ENCODE measurements around the gene AP4M1. TPM values are rescaled to one million over a fixed set of nuclear protein-coding genes. Genes with fewer than 3 reads are reported as not detected.
A peak's percentile ranks its signal among the peaks of the same experiment; 100 is the strongest.

The AP4M1 gene
- total RNA-seq, 3 donors from 2014 or later = 13.4 to 16.0 (median 16.0) TPM

DNA sequence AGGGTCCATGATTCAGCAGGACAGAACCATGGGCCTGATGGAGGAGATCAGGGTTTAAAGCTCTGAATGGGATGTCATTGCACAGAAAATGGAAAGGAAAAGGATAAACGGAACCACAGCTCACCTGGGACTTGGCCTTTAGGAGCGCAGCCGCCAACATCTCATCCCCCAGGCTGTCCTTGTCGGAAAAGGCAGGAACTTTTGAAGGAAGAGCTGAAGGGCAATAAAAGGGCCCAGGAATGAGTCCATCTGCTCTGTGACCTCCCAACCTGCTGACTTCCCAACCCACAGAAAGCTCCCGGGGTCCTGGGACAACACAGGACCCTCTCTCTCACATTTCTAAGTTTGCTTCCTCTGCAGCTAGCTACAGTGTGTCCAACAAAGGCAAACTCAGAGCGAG, 26.0 kb upstream of the AP4M1 start:
- no peaks in the 10 kb centered on the region for H3K27me3 Mint-ChIP-seq (ENCODE audit: low read depth)
- H3K4me1 Mint-ChIP-seq (ENCODE audit: low read depth) = peaks cover 12% of the 10 kb centered on the region
- peaks cover 14% of the 10 kb centered on the region for H3K9me3 Mint-ChIP-seq
- peaks cover 67% of the 10 kb centered on the region for H3K36me3 Mint-ChIP-seq (ENCODE audit: insufficient read depth)
- ATAC-seq = no peak
- no peak overlapping the region for H3K4me3 Mint-ChIP-seq
- no peak for DNase-seq

DNA sequence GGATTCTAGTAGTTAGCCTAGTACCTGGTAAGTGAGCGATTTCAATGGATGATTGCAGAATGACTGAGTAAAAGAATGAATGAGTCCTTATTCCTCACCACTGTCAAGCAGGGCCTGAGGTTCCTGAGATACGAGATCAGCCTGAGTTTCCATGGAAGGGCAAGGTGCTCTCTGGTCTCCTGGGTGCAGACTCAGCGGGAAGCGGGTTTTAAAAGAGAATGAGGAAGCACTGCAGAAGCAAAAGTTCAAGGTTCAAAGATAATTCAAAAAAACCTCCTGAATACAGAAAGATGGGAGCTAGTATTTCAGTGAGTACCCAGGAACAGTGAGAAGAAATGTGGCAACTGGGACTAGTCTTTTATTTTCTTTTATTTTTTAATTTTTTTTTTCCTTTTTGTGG, 24.2 kb upstream of the AP4M1 start:
- Mint-ChIP-seq H3K9me3 (peaks cover 4% of the 10 kb centered on the region), H3K4me1 (ENCODE audit: low read depth) (peaks cover 19% of the 10 kb centered on the region), H3K27me3 (ENCODE audit: low read depth) (no peaks in the 10 kb centered on the region), H3K36me3 (ENCODE audit: insufficient read depth) (peaks cover 51% of the 10 kb centered on the region), H3K4me3 (no peak overlapping the region)
- DNase-seq (no peak), ATAC-seq (no peak)

DNA sequence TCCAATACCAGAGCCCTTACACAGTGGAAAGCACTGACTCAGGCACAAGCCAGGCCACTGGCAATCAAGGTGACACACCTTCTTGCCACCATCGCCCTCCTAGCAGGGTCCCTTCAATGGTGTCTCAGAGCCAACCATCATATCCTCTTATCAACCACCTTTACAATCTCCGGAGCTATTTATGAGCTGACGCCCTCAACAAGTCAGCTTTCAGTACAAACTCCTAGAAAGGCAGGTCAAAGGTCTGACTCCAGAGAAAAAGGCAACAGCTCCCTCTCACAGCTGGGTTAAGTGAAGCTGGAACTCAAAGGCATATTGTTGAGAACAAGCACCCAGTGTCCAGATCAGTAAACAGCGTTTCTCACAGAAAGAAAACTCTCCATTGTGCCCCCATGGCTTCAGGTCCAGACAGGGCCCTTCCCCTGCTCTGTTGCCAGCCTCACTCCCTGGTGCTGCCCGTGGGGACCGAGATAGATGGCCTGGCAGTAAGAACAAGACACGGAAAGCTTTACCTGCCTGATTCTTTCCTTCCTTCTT, 22.4 kb upstream of the AP4M1 start:
- Mint-ChIP-seq H3K36me3 (ENCODE audit: insufficient read depth) (peaks cover 38% of the 10 kb centered on the region), H3K27me3 (ENCODE audit: low read depth) (no peaks in the 10 kb centered on the region), H3K4me3 (peak overlapping the region; percentile 24), H3K9me3 (no peaks in the 10 kb centered on the region), H3K4me1 (ENCODE audit: low read depth) (peaks cover 26% of the 10 kb centered on the region)
- no peak for ATAC-seq
- no peak for DNase-seq

DNA sequence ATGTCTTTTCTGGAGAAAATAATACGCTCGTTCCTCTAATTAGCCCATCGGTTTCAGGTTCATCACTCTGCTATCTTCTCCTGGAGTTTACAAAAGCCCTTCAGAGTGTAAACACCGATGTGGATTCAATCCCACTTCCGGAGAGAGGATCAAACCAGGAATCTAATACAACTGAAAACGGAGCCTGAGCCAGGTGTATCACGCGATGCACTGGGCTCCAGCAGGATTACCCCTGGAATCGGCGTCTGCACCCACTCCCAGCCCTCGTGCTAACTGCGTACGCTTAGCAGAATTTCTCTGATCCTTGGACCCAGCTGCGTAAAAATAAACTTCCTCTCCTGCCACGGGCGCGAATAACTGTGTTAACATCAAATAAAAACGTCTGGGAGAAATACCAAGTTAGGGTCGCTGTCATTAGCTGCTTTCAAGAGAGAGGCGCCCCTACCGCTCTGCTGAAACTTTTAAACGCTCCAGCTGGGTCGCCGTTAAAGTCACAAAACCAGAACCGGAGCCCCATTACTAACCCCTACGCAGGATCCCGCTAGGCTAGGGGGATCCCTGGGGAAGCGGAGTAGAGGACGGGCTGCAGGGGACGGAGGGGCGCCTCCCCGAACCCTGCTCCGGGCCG, 20.4 kb upstream of the AP4M1 start:
- Mint-ChIP-seq H3K36me3 (ENCODE audit: insufficient read depth) (peaks cover 21% of the 10 kb centered on the region), H3K4me3 (peak overlapping the region; percentile 92), H3K4me1 (ENCODE audit: low read depth) (peaks cover 26% of the 10 kb centered on the region), H3K27me3 (ENCODE audit: low read depth) (no peaks in the 10 kb centered on the region), H3K9me3 (no peaks in the 10 kb centered on the region)
- peak; percentile 1 to 36 for ATAC-seq
- DNase-seq = no peak

DNA sequence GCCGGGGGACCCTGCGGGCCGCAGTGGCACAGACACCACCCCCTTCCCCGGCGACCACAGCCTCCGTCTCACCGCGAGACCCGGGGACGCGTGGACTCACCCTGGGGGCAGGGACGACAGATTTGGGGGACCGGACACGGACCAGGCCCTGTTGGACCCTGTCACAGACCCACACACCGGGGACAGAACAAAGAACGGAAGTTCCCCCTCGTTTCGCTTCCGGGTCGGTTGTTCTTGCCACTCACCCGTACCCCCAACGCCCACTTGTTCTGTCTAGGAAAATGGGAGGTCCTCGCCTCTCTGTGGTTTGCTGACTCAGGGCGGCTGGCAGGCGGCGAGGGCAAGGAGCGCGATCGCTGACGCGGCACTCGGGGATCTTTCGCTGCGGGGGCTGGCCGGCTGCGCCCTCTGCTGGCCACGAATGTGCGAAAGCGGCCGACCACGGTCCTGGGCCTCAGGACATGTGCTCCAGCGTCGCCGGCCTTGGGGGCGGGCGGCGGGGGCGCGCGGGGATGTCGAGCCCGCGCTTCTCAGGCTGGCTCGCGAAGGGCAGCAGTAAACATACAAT, 19.8 kb upstream of the AP4M1 start, which contains the start of gene ZNF3:
Gene ZNF3 (minus strand): TSS at position 189 of the 568 bp plus-strand sequence. CDS start 4,366 bp downstream, outside the sequence.
- Mint-ChIP-seq H3K9me3 (no peaks in the 10 kb centered on the region), H3K4me1 (ENCODE audit: low read depth) (peaks cover 26% of the 10 kb centered on the region), H3K27me3 (ENCODE audit: low read depth) (no peaks in the 10 kb centered on the region), H3K4me3 (peak within 1 kb of the TSS; percentile 92), H3K36me3 (ENCODE audit: insufficient read depth) (peaks cover 15% of the 10 kb centered on the region)
- peak; percentile 96 for DNase-seq
- peak; percentile 87 to 89 for ATAC-seq

DNA sequence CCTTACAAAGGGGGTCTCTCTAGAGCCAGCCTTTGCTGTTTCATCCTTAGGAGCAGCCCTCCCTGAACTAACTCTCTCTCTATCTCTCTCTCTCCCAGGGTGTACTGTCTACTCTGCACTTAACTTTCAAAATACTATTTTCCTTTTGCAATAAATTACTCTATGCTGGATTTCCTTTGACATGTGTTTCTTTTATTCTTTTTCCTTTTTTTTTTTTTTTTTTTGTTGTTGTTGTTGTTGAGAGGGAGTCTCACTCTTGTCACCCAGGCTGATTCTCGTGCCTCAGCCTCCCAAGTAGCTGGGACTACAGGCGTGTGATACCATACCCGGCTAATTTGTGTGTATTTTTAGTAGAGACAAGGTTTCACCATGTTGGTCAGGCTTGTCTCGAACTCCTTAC, 18.5 kb upstream of the AP4M1 start:
- Mint-ChIP-seq H3K36me3 (ENCODE audit: insufficient read depth) (peaks cover 11% of the 10 kb centered on the region), H3K9me3 (no peaks in the 10 kb centered on the region), H3K4me1 (ENCODE audit: low read depth) (peaks cover 29% of the 10 kb centered on the region), H3K27me3 (ENCODE audit: low read depth) (no peaks in the 10 kb centered on the region), H3K4me3 (peak overlapping the region; percentile 92)
- no peak for DNase-seq
- ATAC-seq = no peak

DNA sequence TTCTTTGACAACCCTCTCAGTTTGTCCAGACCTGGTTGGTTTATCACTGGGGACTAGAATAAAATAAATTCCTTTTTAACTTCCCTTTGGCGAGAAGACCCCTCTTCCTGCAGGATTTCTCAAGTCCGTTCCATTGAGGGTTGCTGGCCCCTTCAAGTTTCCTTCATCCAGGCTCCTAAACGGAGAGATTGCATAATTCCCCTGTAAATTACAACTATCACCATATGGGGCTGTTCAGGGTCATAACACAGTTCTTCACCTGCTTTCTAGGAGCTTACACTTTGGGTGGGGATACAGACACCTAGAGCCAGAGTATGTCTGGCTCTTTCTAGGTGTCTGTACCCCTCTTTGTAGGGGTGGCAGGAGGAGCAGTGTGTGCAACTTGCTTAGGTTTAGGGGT, 15.9 kb upstream of the AP4M1 start:
- Mint-ChIP-seq H3K27me3 (ENCODE audit: low read depth) (no peaks in the 10 kb centered on the region), H3K36me3 (ENCODE audit: insufficient read depth) (peaks cover 5% of the 10 kb centered on the region), H3K4me3 (no peak overlapping the region), H3K4me1 (ENCODE audit: low read depth) (peaks cover 31% of the 10 kb centered on the region), H3K9me3 (no peaks in the 10 kb centered on the region)
- no peak for ATAC-seq
- DNase-seq = no peak

DNA sequence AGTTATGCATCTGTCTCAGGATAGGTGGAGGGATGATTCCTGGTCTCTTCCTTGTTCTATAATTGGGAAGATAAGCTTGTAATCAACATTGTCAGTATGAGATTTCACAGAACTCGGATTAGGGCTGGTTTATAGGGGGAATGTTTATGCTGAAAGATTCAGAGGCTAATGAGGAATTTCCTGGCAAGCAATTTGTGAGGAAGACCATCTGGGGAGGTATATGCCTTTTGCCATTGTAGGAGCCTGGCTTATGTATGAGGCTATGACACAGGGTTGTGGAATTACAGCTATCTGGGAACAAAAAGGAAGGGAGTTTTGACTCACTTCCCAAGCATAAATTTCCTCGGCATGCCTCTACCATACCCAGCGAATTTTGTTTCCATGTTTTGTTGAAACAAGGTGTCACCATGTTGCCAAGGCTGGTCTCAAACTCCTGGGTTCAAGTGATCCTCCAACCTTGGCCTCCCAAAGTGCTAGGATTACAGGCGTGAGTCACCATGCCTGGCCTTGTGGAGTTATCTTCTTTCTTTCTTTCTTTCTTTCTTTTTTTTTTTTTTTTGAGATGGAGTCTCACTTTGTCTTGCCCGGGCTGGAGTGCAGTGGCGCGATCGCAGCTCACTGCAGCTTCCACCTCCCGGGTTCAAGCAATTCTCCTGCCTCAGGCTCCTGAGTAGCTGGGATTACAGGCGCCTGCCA, 14.2 kb upstream of the AP4M1 start:
- H3K36me3 Mint-ChIP-seq (ENCODE audit: insufficient read depth) = peaks cover 11% of the 10 kb centered on the region
- H3K4me3 Mint-ChIP-seq = peak overlapping the region; percentile 15
- H3K9me3 Mint-ChIP-seq = no peaks in the 10 kb centered on the region
- peaks cover 27% of the 10 kb centered on the region for H3K4me1 Mint-ChIP-seq (ENCODE audit: low read depth)
- no peaks in the 10 kb centered on the region for H3K27me3 Mint-ChIP-seq (ENCODE audit: low read depth)
- DNase-seq (no peak), ATAC-seq (no peak)

DNA sequence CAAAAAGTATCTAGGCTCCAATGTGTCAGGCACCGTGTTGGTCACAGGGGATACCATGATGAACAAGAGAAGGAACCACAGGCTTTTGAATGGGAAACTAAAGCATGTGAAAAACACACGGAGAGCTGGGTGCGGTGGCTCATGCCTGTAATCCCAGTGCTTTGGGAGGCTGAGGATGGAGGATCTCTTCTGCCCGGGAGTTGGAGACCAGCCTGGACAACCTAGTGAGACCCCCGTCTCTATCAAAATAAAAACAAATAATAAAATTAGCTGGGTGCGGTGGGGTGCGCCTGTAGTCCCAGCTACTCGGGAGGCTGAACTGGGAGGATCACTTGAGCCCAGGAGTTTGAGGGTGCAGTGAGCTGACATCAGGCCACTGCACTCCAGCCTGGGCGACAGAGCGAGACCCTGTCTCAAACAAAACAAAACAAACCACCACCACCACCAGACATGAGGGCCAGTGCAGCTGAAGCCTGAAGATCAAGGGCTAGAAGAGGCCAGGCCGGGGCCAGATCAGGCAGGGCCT, 13.3 kb upstream of the AP4M1 start:
- H3K9me3 Mint-ChIP-seq = no peaks in the 10 kb centered on the region
- DNase-seq (no peak), ATAC-seq (peak in 1 of 2 donors; percentile 1)
- peak overlapping the region; percentile 85 for H3K4me3 Mint-ChIP-seq
- H3K27me3 Mint-ChIP-seq (ENCODE audit: low read depth) = no peaks in the 10 kb centered on the region
- peaks cover 16% of the 10 kb centered on the region for H3K36me3 Mint-ChIP-seq (ENCODE audit: insufficient read depth)
- H3K4me1 Mint-ChIP-seq (ENCODE audit: low read depth) = peaks cover 20% of the 10 kb centered on the region

DNA sequence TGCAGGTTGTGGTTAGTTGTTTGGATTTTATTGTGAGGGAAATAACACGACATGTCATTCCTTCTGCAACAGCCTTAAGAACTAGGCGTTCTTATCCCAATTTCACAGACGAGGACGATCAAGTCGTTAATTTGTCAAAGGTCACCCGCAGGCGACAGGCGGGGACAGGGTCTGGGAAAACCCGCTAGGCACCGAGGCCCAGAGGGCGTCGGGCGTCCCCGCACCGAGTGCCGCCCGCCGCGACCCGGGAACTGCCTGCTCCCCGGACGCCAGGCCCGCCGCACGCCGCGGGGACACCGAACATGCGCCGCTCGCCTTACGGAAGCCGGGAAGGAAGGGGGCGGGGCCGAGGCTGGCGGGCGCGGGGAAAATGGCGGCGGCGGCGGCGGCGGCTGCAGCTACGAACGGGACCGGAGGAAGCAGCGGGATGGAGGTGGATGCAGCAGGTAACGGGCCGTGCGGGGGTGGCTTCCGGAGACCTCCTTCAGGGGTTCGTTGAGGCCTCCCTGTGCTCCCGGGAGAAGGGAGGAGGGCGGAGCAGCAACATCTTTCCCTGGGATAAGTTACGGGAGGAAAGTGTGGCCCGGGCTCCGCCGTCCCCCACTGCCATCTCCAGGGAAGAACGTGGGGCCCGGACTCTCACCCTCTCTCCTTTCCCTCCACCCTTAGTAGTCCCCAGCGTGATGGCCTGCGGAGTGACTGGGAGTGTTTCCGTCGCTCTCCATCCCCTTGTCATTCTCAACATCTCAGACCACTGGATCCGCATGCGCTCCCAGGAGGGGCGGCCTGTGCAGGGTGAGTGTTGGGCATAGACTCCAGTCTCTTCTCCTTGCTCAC, 12.6 kb upstream of the AP4M1 start, which contains the start of gene COPS6:
Gene COPS6 (plus strand): TSS at position 349 of the 837 bp plus-strand sequence. CDS start 22 bp downstream, at position 371.
- peaks cover 22% of the 10 kb centered on the region for H3K36me3 Mint-ChIP-seq (ENCODE audit: insufficient read depth)
- ATAC-seq = peak; percentile 54 to 66
- H3K9me3 Mint-ChIP-seq = no peaks in the 10 kb centered on the region
- peak; percentile 83 for DNase-seq
- no peaks in the 10 kb centered on the region for H3K27me3 Mint-ChIP-seq (ENCODE audit: low read depth)
- peaks cover 20% of the 10 kb centered on the region for H3K4me1 Mint-ChIP-seq (ENCODE audit: low read depth)
- peak within 1 kb of the TSS; percentile 85 for H3K4me3 Mint-ChIP-seq

DNA sequence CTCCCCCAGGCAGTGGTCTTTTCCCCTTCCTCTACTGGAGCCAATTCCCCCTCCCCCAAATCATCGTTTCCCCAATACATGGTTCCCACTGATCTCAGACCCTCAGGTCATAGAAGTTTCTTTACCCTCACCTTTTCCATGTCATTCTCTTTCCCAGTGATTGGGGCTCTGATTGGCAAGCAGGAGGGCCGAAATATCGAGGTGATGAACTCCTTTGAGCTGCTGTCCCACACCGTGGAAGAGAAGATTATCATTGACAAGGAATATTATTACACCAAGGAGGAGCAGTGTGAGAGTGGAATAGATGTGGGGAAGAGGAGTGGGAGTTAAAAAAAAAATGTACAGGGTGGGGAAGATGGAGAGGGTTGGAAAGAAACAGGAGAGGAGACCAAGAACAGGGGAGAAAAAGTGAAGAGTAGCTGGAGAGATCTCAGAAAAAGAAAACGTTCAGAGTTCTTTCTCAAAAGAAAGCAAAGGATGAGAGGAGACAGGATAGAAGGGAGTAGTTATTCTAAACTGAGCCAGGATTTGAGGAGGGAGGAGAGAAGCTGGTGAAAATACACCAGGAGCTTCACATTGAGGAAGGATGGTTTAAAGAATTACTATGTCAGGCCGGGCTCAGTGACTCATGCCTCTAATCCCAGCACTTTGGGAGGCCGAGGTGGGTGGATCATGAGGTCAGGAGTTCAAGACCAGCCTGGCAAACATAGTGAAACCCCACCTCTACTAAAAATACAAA, 11.8 kb upstream of the AP4M1 start:
- Mint-ChIP-seq H3K4me3 (peak overlapping the region; percentile 85), H3K36me3 (ENCODE audit: insufficient read depth) (peaks cover 28% of the 10 kb centered on the region), H3K27me3 (ENCODE audit: low read depth) (no peaks in the 10 kb centered on the region), H3K9me3 (no peaks in the 10 kb centered on the region), H3K4me1 (ENCODE audit: low read depth) (peaks cover 20% of the 10 kb centered on the region)
- DNase-seq = no peak
- no peak for ATAC-seq

DNA sequence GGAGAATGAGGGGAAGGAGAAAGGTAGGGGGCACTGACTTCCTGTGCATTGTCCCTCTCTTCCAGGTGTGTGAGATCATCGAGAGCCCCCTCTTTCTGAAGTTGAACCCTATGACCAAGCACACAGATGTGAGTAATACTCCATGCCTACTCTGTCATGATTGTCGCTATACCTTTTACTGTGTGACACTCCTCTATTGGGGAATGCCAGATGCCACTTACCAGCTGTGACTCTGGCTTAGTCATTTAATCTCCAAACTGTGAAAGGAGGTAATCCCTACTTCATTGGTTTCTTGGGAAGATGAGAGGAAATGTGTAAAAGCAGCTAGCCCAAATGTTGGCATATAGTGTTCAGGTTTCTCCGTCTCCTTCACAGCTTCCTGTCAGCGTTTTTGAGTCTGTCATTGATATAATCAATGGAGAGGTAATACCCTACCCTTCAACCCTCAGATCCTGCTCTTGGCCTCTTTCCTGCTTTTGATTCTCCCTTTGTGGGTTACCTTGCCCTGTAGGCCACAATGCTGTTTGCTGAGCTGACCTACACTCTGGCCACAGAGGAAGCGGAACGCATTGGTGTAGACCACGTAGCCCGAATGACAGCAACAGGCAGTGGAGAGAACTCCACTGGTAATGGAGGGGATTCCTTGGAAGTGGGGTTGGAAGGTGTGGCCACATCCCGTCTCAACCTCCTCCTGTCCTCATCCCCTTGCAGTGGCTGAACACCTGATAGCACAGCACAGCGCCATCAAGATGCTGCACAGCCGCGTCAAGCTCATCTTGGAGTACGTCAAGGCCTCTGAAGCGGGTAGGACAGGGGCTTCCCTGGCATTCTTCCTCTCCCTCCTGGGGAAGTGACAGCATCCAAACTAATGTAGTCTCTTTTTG, 10.7 kb upstream of the AP4M1 start:
- DNase-seq (no peak), ATAC-seq (peak; percentile 20 to 22)
- H3K4me3 Mint-ChIP-seq = peak overlapping the region; percentile 85
- H3K4me1 Mint-ChIP-seq (ENCODE audit: low read depth) = peaks cover 20% of the 10 kb centered on the region
- no peaks in the 10 kb centered on the region for H3K9me3 Mint-ChIP-seq
- peaks cover 35% of the 10 kb centered on the region for H3K36me3 Mint-ChIP-seq (ENCODE audit: insufficient read depth)
- no peaks in the 10 kb centered on the region for H3K27me3 Mint-ChIP-seq (ENCODE audit: low read depth)
